ENCODE measurements around the gene STAT2. TPM values are rescaled to one million over a fixed set of nuclear protein-coding genes. Genes with fewer than 3 reads are reported as not detected.

Gene STAT2
- polyA plus RNA-seq, 1 donor (not counting 4 experiments of a cell fraction or from before 2014, with no cell fraction given), result 95.8 TPM

DNA sequence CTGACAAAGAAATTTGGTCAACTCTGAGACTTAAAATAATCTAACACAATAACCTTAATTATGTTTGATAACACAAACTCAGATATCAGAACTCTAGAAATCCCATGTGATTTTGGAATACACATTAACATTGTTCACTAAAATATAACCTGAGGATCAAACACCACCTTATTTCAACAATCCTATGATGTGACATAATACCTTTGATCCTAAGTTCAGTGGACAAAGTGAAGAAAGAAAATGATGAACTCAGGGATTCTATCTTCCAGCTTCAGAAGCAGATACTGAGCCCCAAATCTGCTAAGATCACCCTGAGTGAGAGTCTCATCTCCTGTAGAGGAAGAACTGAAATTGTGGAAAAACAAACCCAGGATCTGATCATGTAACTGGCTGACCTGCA lies 38.4 kb upstream of the STAT2 start:
- TF ChIP-seq CTCF (optimal IDR thresholded peaks at IDR 0.05 in 1 of 3, IDR thresholded peaks at IDR 0.05 in 1 of 3, conservative IDR thresholded peaks at IDR 0.05 in 1 of 3; ENCODE audit: extremely low read depth in 1 of 3, insufficient read depth in 2 of 3, low read length in 3 of 3) (no peak), EZH2 (IDR thresholded peaks at IDR 0.05; ENCODE audit: low read length) (no peak)
- Histone ChIP-seq H3K27me3 (ENCODE audit: control insufficient read depth, extremely low read depth, insufficient read depth, low read length) (no peaks in the 10 kb centered on the region), H3K4me1 (ENCODE audit: control insufficient read depth, extremely low read depth, insufficient read depth, low read length) (no peaks in the 10 kb centered on the region), H3K79me2 (ENCODE audit: control insufficient read depth, insufficient read depth, low read length) (no peaks in the 10 kb centered on the region), H4K20me1 (ENCODE audit: control insufficient read depth, extremely low read depth, insufficient read depth, low read length) (no peaks in the 10 kb centered on the region), H3K9ac (ENCODE audit: control insufficient read depth, extremely low read depth, insufficient read depth, low read length) (no peak overlapping the region), H3K9me3 (ENCODE audit: control insufficient read depth, low read depth, low read length) (no peaks in the 10 kb centered on the region), H3K4me2 (ENCODE audit: control insufficient read depth, extremely low read depth, insufficient read depth, low read depth, low read length) (no peak overlapping the region), H2AFZ (ENCODE audit: control insufficient read depth, low read length) (no peak overlapping the region), H3K4me3 (ENCODE audit: control insufficient read depth in 2 of 3, extremely low read depth in 1 of 3, insufficient read depth in 2 of 3, low read depth in 1 of 3, low read length in 3 of 3) (no peak overlapping the region), H3K27ac (ENCODE audit: control insufficient read depth, insufficient read depth, low read length) (no peak overlapping the region), H3K9me1 (ENCODE audit: control insufficient read depth, extremely low read depth, insufficient read depth, low read length) (no peaks in the 10 kb centered on the region), H3K36me3 (ENCODE audit: control insufficient read depth in 2 of 2, extremely low read depth in 1 of 2, insufficient read depth in 2 of 2, low read length in 2 of 2) (no peaks in the 10 kb centered on the region)
- FAIRE-seq (no peak), DNase-seq (ENCODE audit: low read depth, low spot score) (no peak)
- dilution Hi-C loops (cut with MboI; ENCODE audit: extremely low pct_ligation_motif_present, low sequenced_read_pairs), result no loop called here

DNA sequence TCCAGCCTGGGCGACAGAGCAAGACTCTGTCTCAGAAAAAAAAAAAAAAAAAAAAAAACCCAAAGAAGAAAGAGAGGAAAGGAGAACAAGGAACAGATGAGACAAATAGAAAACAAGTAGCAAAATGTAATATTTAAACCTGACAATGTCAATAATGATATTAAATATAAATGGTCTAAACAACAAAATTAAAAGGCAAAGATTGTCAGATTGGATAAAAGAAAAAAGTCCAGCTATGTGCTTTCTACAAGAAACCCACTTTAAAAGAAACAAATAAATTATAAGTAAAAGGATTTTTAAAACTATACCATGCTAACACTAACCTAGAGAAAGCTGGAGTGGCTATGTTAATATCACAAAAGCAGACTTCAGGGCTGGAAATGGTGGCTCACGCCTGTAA lies 32.4 kb upstream of the STAT2 start:
- dilution Hi-C loops (cut with MboI; ENCODE audit: extremely low pct_ligation_motif_present, low sequenced_read_pairs), result no loop called here
- no peaks in the 10 kb centered on the region for H3K79me2 ChIP-seq (ENCODE audit: control insufficient read depth, insufficient read depth, low read length)
- FAIRE-seq (no peak), DNase-seq (ENCODE audit: low read depth, low spot score) (no peak)
- H3K4me3 ChIP-seq (ENCODE audit: control insufficient read depth in 2 of 3, extremely low read depth in 1 of 3, insufficient read depth in 2 of 3, low read depth in 1 of 3, low read length in 3 of 3), result no peak overlapping the region
- no peak overlapping the region for H3K4me2 ChIP-seq (ENCODE audit: control insufficient read depth, extremely low read depth, insufficient read depth, low read depth, low read length)
- TF ChIP-seq EZH2 (IDR thresholded peaks at IDR 0.05; ENCODE audit: low read length), result no peak
- TF ChIP-seq CTCF (optimal IDR thresholded peaks at IDR 0.05 in 1 of 3, IDR thresholded peaks at IDR 0.05 in 1 of 3, conservative IDR thresholded peaks at IDR 0.05 in 1 of 3; ENCODE audit: extremely low read depth in 1 of 3, insufficient read depth in 2 of 3, low read length in 3 of 3), result no peak
- H3K9ac ChIP-seq (ENCODE audit: control insufficient read depth, extremely low read depth, insufficient read depth, low read length), result no peak overlapping the region
- H3K9me1 ChIP-seq (ENCODE audit: control insufficient read depth, extremely low read depth, insufficient read depth, low read length), result no peaks in the 10 kb centered on the region
- H3K36me3 ChIP-seq (ENCODE audit: control insufficient read depth in 2 of 2, extremely low read depth in 1 of 2, insufficient read depth in 2 of 2, low read length in 2 of 2), result no peaks in the 10 kb centered on the region
- H4K20me1 ChIP-seq (ENCODE audit: control insufficient read depth, extremely low read depth, insufficient read depth, low read length), result no peaks in the 10 kb centered on the region
- H3K27ac ChIP-seq (ENCODE audit: control insufficient read depth, insufficient read depth, low read length), result no peak overlapping the region
- no peak overlapping the region for H2AFZ ChIP-seq (ENCODE audit: control insufficient read depth, low read length)
- H3K4me1 ChIP-seq (ENCODE audit: control insufficient read depth, extremely low read depth, insufficient read depth, low read length), result no peaks in the 10 kb centered on the region
- no peaks in the 10 kb centered on the region for H3K27me3 ChIP-seq (ENCODE audit: control insufficient read depth, extremely low read depth, insufficient read depth, low read length)
- H3K9me3 ChIP-seq (ENCODE audit: control insufficient read depth, low read depth, low read length), result no peaks in the 10 kb centered on the region

All from keratinocyte (primary cell).